Frontal cortex (tissue), 4 donors: ENCODE results near the gene FHIT. TPM values are rescaled to one million over a fixed set of nuclear protein-coding genes. Genes with fewer than 3 reads are reported as not detected.

Experiments used
- DNase-seq, 2 donors: peaks; one replicate each; pipeline ENCODE4 v3.0.0; 2012; ENCODE audit warnings: low spot score in 2 of 2
- FAIRE-seq: peaks from 2 replicates; lab custom pipeline; 2012; peaks lifted over from hg19 to GRCh38; lab: Jason Lieb, UNC
- total RNA-seq: library from RNA; depleted of rRNA; stranded (reverse); fragments of >200 nt; gene quantifications from one replicate; pipeline ENCODE4 v1.2.3, GENCODE V29; 2014
- donor health status: control.
- donor health status: control.
- donor health status: control.

FHIT gene
- total RNA-seq, 1 donor from 2014 or later: 1.6 TPM

GRCh38 chr3:60246361-60246760 is 1004.9 kb downstream of the FHIT start:
- DNase-seq (no peak), FAIRE-seq (no peak)

GRCh38 chr3:60243456-60243855 is 1007.8 kb downstream of the FHIT start:
- FAIRE-seq (no peak), DNase-seq (no peak)

- FAIRE-seq (no peak), DNase-seq (no peak)
Observed at GRCh38 chr3:60240492-60240891, 1010.8 kb downstream of the FHIT start.

GRCh38 chr3:60238550-60238949 is 1012.7 kb downstream of the FHIT start:
- DNase-seq (no peak), FAIRE-seq (no peak)

- DNase-seq: no peak
- no peak for FAIRE-seq
Observed at GRCh38 chr3:60229502-60229901, 1021.8 kb downstream of the FHIT start.

- FAIRE-seq (no peak), DNase-seq (no peak)
Observed at GRCh38 chr3:60228823-60229222, 1022.4 kb downstream of the FHIT start.

GRCh38 chr3:60226912-60227311 is 1024.3 kb downstream of the FHIT start:
- FAIRE-seq (no peak), DNase-seq (no peak)

- no peak for DNase-seq
- FAIRE-seq: no peak
Observed at GRCh38 chr3:60225848-60226247, 1025.4 kb downstream of the FHIT start.

GRCh38 chr3:60220768-60221167 is 1030.5 kb downstream of the FHIT start:
- no peak for DNase-seq
- FAIRE-seq: no peak

GRCh38 chr3:60219501-60219900 is 1031.8 kb downstream of the FHIT start:
- DNase-seq (no peak), FAIRE-seq (no peak)

- DNase-seq: no peak
- no peak for FAIRE-seq
Observed at GRCh38 chr3:60217156-60217911, 1033.9 kb downstream of the FHIT start.

- FAIRE-seq (no peak), DNase-seq (no peak)
Observed at GRCh38 chr3:60216462-60217075, 1034.7 kb downstream of the FHIT start.

- FAIRE-seq (no peak), DNase-seq (no peak)
Observed at GRCh38 chr3:60215946-60216345, 1035.3 kb downstream of the FHIT start.

GRCh38 chr3:60207905-60208304 is 1043.3 kb downstream of the FHIT start:
- no peak for DNase-seq
- no peak for FAIRE-seq

GRCh38 chr3:60206206-60206605 is 1045.0 kb downstream of the FHIT start:
- DNase-seq: no peak
- no peak for FAIRE-seq

- DNase-seq (no peak), FAIRE-seq (no peak)
Observed at GRCh38 chr3:60202052-60202726, 1049.1 kb downstream of the FHIT start.

- no peak for FAIRE-seq
- DNase-seq: no peak
Observed at GRCh38 chr3:60199306-60199705, 1051.9 kb downstream of the FHIT start.

- no peak for DNase-seq
- FAIRE-seq: no peak
Observed at GRCh38 chr3:60198179-60198720, 1053.0 kb downstream of the FHIT start.

- DNase-seq (no peak), FAIRE-seq (no peak)
Observed at GRCh38 chr3:60192297-60193114, 1058.7 kb downstream of the FHIT start.

GRCh38 chr3:60190073-60190472 is 1061.2 kb downstream of the FHIT start:
- FAIRE-seq (no peak), DNase-seq (no peak)
